Vagina (tissue), 2 donors: ENCODE results near the gene SDCCAG8.

ENCODE experiments used
- CTCF ChIP-seq, 3 experiments: fragments of 450-650 bp in 2 of 3; fragments of 200-600 bp in 1 of 3; sonication (generic) in 1 of 3; IDR thresholded peaks; one replicate each; pipeline ENCODE4 v1.5.1; 2017 to 2019; ENCODE audit warnings: antibody characterized with exemption in 3 of 3, mild to moderate bottlenecking in 2 of 3, moderate library complexity in 2 of 3
- POLR2A ChIP-seq, 2 donors: fragments of 450-650 bp; IDR thresholded peaks; one replicate each; pipeline ENCODE4 v1.6.1; 2017; ENCODE audit warnings: antibody characterized with exemption in 2 of 2, mild to moderate bottlenecking in 2 of 2, moderate library complexity in 2 of 2

GRCh38 chr1:243520831-243521230 lies 265.0 kb downstream of the SDCCAG8 start:
- TF ChIP-seq CTCF (IDR thresholded peaks at IDR 0.05), result no peak
- TF ChIP-seq POLR2A (IDR thresholded peaks at IDR 0.05), result no peak
